Measurements from ENCODE around the gene UPK3BL2.
"Not testable (repeated sequence)": the region's sequence is repeated elsewhere in the genome, so short reads cannot be mapped to it uniquely, and the experiment has no call there.

UPK3BL2 gene

DNA sequence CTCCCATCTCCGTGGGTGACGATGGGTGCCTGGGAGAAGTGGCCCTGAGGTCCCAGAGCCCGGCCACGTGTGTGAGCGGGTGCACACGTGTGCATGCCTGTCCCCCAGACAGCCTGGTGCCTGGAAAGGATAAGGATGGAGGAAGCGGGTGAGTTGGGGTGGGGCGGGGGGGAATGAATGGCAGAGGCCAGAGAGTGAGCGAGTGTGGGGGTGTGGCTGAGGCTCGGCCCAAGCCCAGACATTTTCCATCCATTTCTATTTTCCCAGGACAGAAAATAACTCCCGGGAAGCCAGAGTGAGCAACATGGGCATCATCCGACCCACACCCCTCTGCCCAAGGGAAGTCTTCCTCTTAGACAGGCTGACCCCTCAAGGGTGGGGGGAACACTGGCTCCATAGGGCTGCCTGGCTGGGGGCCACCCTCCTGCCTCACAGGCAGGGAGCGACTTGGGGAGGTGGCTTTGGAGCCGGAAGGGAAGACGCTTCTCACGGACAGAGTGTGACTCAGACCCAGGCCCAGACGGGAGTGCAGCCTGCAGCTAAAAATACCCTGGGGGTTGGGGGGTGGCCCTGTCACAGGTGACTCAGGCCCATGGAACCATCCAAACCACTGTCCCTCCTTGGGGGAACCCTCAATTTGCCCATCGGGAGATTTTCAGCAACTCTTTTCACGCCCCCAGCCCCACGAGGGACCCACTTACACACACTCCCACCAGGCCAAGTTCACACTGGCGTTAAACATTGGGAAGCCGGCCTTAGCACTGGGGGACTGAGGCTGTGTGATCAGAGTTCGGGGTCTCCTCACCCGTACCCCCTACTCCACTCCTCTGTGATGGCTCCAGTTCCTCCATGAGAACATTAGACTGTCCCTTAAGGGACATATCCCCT is 38.0 kb downstream of the UPK3BL2 start:
- DNase-seq (ENCODE audit: low read depth); H3K4me3 ChIP-seq (ENCODE audit: low read depth, low read length): not testable (repeated sequence)

DNA sequence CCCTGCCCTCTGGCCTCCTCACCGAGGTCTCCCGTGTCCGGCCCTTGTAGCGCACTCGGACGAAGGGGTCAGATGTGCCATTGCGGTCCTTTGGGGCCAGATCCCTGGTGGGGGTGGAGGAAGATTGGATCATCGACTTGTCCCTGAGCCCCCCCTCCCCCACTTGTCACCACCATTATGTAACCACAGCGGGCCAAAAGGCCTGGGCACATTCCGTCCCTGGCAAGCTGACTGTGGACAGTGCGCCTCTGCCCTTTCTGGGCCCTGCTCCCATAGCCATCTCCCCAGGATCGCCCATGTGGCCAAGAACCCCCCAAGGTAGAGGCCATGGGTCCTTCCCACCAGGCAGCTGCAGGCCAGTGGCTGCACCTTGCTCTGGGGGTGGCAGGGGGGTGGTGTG is 40.4 kb downstream of the UPK3BL2 start:
- not testable (repeated sequence) for DNase-seq (ENCODE audit: low read depth)

DNA sequence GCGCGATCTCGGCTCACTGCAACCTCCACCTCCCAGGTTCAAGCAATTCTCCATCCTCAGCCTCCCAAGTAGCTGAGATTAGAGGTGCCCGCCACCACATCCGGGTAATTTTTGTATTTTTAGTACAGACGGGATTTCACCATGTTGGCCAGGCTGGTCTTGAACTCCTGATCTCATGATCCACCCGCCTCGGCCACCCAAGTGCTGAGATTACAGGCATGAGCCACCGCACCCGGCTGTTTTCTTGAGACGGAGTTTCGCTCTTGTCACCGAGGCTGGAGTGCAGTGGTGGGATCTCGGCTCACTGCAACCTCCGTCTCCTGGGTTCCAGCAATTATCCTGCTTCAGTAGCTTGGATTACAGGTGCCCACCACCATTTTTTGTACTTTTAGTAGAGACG is 45.2 kb downstream of the UPK3BL2 start:
- H3K4me3 ChIP-seq (ENCODE audit: low read depth, low read length); DNase-seq (ENCODE audit: low read depth): not testable (repeated sequence)

More for the DNA sequence above, 40.4 kb downstream of the UPK3BL2 start:
- not testable (repeated sequence) for H3K4me3 ChIP-seq (ENCODE audit: low read depth, low read length)

- not testable (repeated sequence) for DNase-seq (ENCODE audit: low read depth); H3K4me3 ChIP-seq (ENCODE audit: low read depth, low read length)
Measured at GRCh38 chr7:102497308-102497707, 46.2 kb downstream of the UPK3BL2 start.

DNA sequence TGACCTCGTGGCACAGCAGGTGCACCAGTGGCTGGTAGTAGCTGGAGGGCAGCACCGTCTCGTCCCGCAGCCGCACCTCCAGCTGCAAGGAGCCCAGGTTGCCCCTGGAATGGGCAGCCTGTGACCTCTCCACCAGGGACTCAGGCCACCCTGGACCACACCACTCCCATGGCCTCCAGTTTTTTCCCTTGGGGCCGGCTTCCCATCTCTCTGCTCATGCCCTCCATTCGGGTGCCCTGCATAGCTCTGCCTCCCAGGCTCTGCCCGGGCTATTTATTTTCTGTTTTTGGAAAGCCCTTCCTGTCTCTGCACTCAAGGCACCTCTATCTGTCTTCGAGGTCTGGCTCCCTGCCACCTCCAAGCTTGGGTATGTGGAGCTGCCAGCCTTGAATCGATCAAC is 46.6 kb downstream of the UPK3BL2 start:
- not testable (repeated sequence) for H3K4me3 ChIP-seq (ENCODE audit: low read depth, low read length); DNase-seq (ENCODE audit: low read depth)

GRCh38 chr7:102494473-102495149 is 48.9 kb downstream of the UPK3BL2 start:
- DNase-seq (ENCODE audit: low read depth); H3K4me3 ChIP-seq (ENCODE audit: low read depth, low read length): not testable (repeated sequence)

GRCh38 chr7:102494026-102494425 is 49.5 kb downstream of the UPK3BL2 start:
- not testable (repeated sequence) for H3K4me3 ChIP-seq (ENCODE audit: low read depth, low read length); DNase-seq (ENCODE audit: low read depth)

GRCh38 chr7:102493220-102493935 is 50.1 kb downstream of the UPK3BL2 start:
- not testable (repeated sequence) for H3K4me3 ChIP-seq (ENCODE audit: low read depth, low read length); DNase-seq (ENCODE audit: low read depth)

DNA sequence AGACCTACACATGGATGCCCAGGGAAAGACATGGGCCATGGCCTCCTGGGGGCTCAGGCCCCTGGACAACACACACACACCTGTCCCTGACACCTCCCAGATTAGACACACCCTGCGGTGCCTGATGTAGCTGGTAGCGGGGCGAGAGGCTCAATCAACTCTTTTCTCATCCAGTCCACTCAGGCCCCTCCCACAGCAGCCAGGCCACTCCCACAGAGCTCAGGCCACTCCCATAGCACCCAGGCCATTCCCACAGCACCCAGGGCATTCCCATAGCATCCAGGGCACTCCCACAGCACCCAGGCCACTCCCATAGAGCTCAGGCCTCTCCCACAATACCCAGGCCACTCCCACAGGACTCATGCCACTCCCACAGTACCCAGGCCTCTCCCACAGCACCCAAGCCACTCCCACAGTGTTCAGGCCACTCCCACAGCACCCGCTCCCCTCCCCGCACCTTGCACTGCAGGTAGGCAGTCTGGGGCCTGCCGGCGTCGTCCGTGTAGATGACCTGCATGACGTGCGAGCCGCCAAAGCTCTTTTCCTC is 52.9 kb downstream of the UPK3BL2 start:
- not testable (repeated sequence) for DNase-seq (ENCODE audit: low read depth); H3K4me3 ChIP-seq (ENCODE audit: low read depth, low read length)

Measured in NB4 (cell line).